Measurements from ENCODE around the gene KIF26A. TPM values are rescaled to one million over a fixed set of nuclear protein-coding genes. Genes with fewer than 3 reads are reported as not detected.
"Not testable (repeated sequence)": the region's sequence is repeated elsewhere in the genome, so short reads cannot be mapped to it uniquely, and the experiment has no call there.

KIF26A gene
- polyA plus RNA-seq, 3 donors from 2014 or later, result not detected

GRCh38 chr14:104208331-104208730 is 69.9 kb downstream of the KIF26A start:
- not testable (repeated sequence) for H3K27me3 Mint-ChIP-seq (ENCODE audit: low read depth in 3 of 3); H3K27ac Mint-ChIP-seq; DNase-seq; H3K4me3 Mint-ChIP-seq; H3K4me1 Mint-ChIP-seq; H3K9me3 Mint-ChIP-seq; H3K36me3 Mint-ChIP-seq

GRCh38 chr14:104209071-104209470 is 70.7 kb downstream of the KIF26A start:
- not testable (repeated sequence) for H3K9me3 Mint-ChIP-seq; H3K4me1 Mint-ChIP-seq; H3K27me3 Mint-ChIP-seq (ENCODE audit: low read depth in 3 of 3); H3K27ac Mint-ChIP-seq; H3K36me3 Mint-ChIP-seq; DNase-seq; H3K4me3 Mint-ChIP-seq

GRCh38 chr14:104209985-104210816 is 71.8 kb downstream of the KIF26A start:
- no peak overlapping the region for H3K4me3 Mint-ChIP-seq
- H3K4me1 Mint-ChIP-seq, result no peaks in the 10 kb centered on the region
- no peak overlapping the region for H3K27ac Mint-ChIP-seq
- no peaks in the 10 kb centered on the region for H3K36me3 Mint-ChIP-seq
- DNase-seq, result no peak
- no peaks in the 10 kb centered on the region for H3K9me3 Mint-ChIP-seq
- peaks cover 0 to 5% (median 0%) of the 10 kb centered on the region in 3 donors for H3K27me3 Mint-ChIP-seq (ENCODE audit: low read depth in 3 of 3)

- Mint-ChIP-seq H3K36me3 (no peaks in the 10 kb centered on the region), H3K4me3 (no peak overlapping the region), H3K27ac (no peak overlapping the region), H3K27me3 (ENCODE audit: low read depth in 3 of 3) (peaks cover 0 to 5% (median 0%) of the 10 kb centered on the region in 3 donors), H3K9me3 (no peaks in the 10 kb centered on the region), H3K4me1 (no peaks in the 10 kb centered on the region)
- DNase-seq, result no peak
Measured at GRCh38 chr14:104210817-104211195, 72.4 kb downstream of the KIF26A start.

GRCh38 chr14:104211215-104211614 is 72.8 kb downstream of the KIF26A start:
- Mint-ChIP-seq H3K9me3 (no peaks in the 10 kb centered on the region), H3K4me1 (no peaks in the 10 kb centered on the region), H3K4me3 (no peak overlapping the region), H3K36me3 (no peaks in the 10 kb centered on the region), H3K27ac (no peak overlapping the region), H3K27me3 (ENCODE audit: low read depth in 3 of 3) (peaks cover 0 to 5% (median 0%) of the 10 kb centered on the region in 3 donors)
- no peak for DNase-seq

GRCh38 chr14:104211741-104212140 is 73.4 kb downstream of the KIF26A start:
- H3K9me3 Mint-ChIP-seq, result no peaks in the 10 kb centered on the region
- no peak overlapping the region for H3K4me3 Mint-ChIP-seq
- no peak for DNase-seq
- peaks cover 0 to 5% (median 0%) of the 10 kb centered on the region in 3 donors for H3K27me3 Mint-ChIP-seq (ENCODE audit: low read depth in 3 of 3)
- H3K4me1 Mint-ChIP-seq, result no peaks in the 10 kb centered on the region
- no peak overlapping the region for H3K27ac Mint-ChIP-seq
- no peaks in the 10 kb centered on the region for H3K36me3 Mint-ChIP-seq

- Mint-ChIP-seq H3K4me1 (no peaks in the 10 kb centered on the region), H3K4me3 (no peak overlapping the region), H3K27ac (no peak overlapping the region), H3K27me3 (ENCODE audit: low read depth in 3 of 3) (peaks cover 0 to 3% (median 0%) of the 10 kb centered on the region in 3 donors), H3K9me3 (no peaks in the 10 kb centered on the region), H3K36me3 (no peaks in the 10 kb centered on the region)
- no peak for DNase-seq
Measured at GRCh38 chr14:104212206-104213095, 74.1 kb downstream of the KIF26A start.

- peaks cover 0 to 2% (median 0%) of the 10 kb centered on the region in 3 donors for H3K27me3 Mint-ChIP-seq (ENCODE audit: low read depth in 3 of 3)
- H3K36me3 Mint-ChIP-seq, result no peaks in the 10 kb centered on the region
- DNase-seq, result no peak
- H3K27ac Mint-ChIP-seq, result no peak overlapping the region
- no peaks in the 10 kb centered on the region for H3K9me3 Mint-ChIP-seq
- no peaks in the 10 kb centered on the region for H3K4me1 Mint-ChIP-seq
- H3K4me3 Mint-ChIP-seq, result no peak overlapping the region
Measured at GRCh38 chr14:104213301-104214034, 75.1 kb downstream of the KIF26A start.

- Mint-ChIP-seq H3K4me1 (no peaks in the 10 kb centered on the region), H3K27ac (no peak overlapping the region), H3K27me3 (ENCODE audit: low read depth in 3 of 3) (peaks cover 0 to 2% (median 0%) of the 10 kb centered on the region in 3 donors), H3K9me3 (no peaks in the 10 kb centered on the region), H3K36me3 (no peaks in the 10 kb centered on the region), H3K4me3 (no peak overlapping the region)
- DNase-seq, result no peak
Measured at GRCh38 chr14:104214431-104215218, 76.2 kb downstream of the KIF26A start.

- Mint-ChIP-seq H3K27me3 (ENCODE audit: low read depth in 3 of 3) (peaks cover 0 to 2% (median 0%) of the 10 kb centered on the region in 3 donors), H3K4me1 (no peaks in the 10 kb centered on the region), H3K36me3 (no peaks in the 10 kb centered on the region), H3K27ac (no peak overlapping the region), H3K9me3 (no peaks in the 10 kb centered on the region), H3K4me3 (no peak overlapping the region)
- DNase-seq, result no peak
Measured at GRCh38 chr14:104215706-104216334, 77.4 kb downstream of the KIF26A start.

- no peaks in the 10 kb centered on the region for H3K9me3 Mint-ChIP-seq
- no peak for DNase-seq
- H3K27me3 Mint-ChIP-seq (ENCODE audit: low read depth in 3 of 3), result peaks cover 0 to 2% (median 2%) of the 10 kb centered on the region in 3 donors
- H3K4me1 Mint-ChIP-seq, result no peaks in the 10 kb centered on the region
- no peak overlapping the region for H3K27ac Mint-ChIP-seq
- no peaks in the 10 kb centered on the region for H3K36me3 Mint-ChIP-seq
- no peak overlapping the region for H3K4me3 Mint-ChIP-seq
Measured at GRCh38 chr14:104216457-104216856, 78.1 kb downstream of the KIF26A start.

- no peak for DNase-seq
- Mint-ChIP-seq H3K4me3 (no peak overlapping the region), H3K27me3 (ENCODE audit: low read depth in 3 of 3) (peaks cover 0 to 2% (median 2%) of the 10 kb centered on the region in 3 donors), H3K9me3 (no peaks in the 10 kb centered on the region), H3K4me1 (no peaks in the 10 kb centered on the region), H3K36me3 (no peaks in the 10 kb centered on the region), H3K27ac (no peak overlapping the region)
Measured at GRCh38 chr14:104217486-104218360, 79.3 kb downstream of the KIF26A start.
